H1 (cell line): ENCODE measurements around the gene CCDC92B. TPM values are rescaled to one million over a fixed set of nuclear protein-coding genes. Genes with fewer than 3 reads are reported as not detected.

Experiments used
- ATF3 ChIP-seq: IDR thresholded peaks from 2 replicates; pipeline ENCODE4 v1.6.1; 2011; ENCODE audit warnings: low read depth, mild to moderate bottlenecking, low read length; ENCODE audit not compliant: insufficient read depth
- CHD1 ChIP-seq: IDR thresholded peaks from 2 replicates; pipeline ENCODE4 v1.6.1; 2012; ENCODE audit warnings: low read depth, low read length, improper control_type of control experiment
- CTBP2 ChIP-seq: IDR thresholded peaks from 2 replicates; pipeline ENCODE4 v1.7.0; 2011; ENCODE audit warnings: borderline replicate concordance, mild to moderate bottlenecking, moderate library complexity, mixed read lengths, low read length; ENCODE audit not compliant: insufficient read depth, insufficient read length
- FOSL1 ChIP-seq: IDR thresholded peaks from 2 replicates; pipeline ENCODE4 v1.6.1; 2011; ENCODE audit warnings: mild to moderate bottlenecking, low read depth, low read length, moderate library complexity; ENCODE audit not compliant: insufficient read depth
- GTF2F1 ChIP-seq: IDR thresholded peaks from 2 replicates; pipeline ENCODE4 v1.6.1; 2012; ENCODE audit warnings: low read depth, low read length, improper control_type of control experiment, borderline replicate concordance
- JUND ChIP-seq: IDR thresholded peaks from 2 replicates; pipeline ENCODE4 v1.6.1; 2011; ENCODE audit warnings: mild to moderate bottlenecking, improper control_type of control experiment, low read length
- SIRT6 ChIP-seq: IDR thresholded peaks from one replicate; pipeline ENCODE4 v1.7.1; 2012; ENCODE audit warnings: low read length, inconsistent platforms
- polyA plus RNA-seq, 7 experiments: library from polyadenylated mRNA; depleted of rRNA in 3 of 7; stranded (reverse) in 5 of 7; unstranded in 2 of 7; fragments of >200 nt in 5 of 7; fragments of 200-250 nt in 2 of 7; gene quantifications; 1 replicate in 5 of 7; 2 replicates in 1 of 7; 4 replicates in 1 of 7; pipeline versions ENCODE4 v1.2.1 to v1.2.3, GENCODE V29; 2011 to 2013; ENCODE audit warnings: missing spikeins in 2 of 7, mixed read lengths in 2 of 7
- total RNA-seq: library from RNA; stranded (reverse); fragmentation: NEBNext Ultra II Directional; extraction: Animal tissue kit (Norgen Biotek cat#: 25700); gene quantifications from 2 replicates; pipeline ENCODE4 v1.2.1, GENCODE V29; 2021

CCDC92B gene
- total and polyA plus RNA-seq, 2 of the 8 experiments (the other 6 are each of a cell fraction or from before 2014, with no cell fraction given) = 5.5 to 12.1 TPM

DNA sequence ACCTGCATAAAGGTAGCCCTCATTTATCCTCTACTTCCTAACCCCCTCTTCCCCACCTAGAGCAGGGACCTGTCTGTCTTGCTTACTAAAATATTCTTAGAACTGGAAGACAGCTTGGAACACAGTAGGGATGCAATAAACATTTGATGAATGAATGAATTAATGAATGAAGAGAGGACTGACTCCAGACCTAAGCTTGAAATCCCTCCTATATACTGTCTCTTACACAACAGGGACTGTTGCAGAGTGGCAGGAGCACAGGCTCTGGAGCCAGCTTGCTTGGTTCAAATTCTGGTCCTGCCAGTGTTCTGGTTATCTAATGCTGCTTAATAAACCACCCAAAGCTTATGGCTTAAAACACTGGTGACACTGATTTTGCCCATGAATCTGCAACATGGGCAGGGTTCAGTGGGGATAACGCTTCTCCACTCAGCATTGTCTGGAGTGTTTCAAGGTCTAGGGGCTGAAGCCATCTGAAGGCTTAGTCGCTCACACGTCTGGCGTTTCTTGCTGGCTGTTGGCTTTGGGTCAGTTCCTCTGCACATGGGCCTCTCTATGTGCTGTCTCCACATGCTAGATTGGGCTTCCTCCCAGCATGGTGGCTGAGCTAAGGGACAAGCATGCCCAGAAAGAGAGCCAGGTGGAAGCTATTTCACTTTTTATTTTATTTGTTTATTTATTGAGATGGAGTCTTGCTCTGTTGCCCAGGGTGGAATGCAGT is 34.0 kb upstream of the CCDC92B start (continued):
- TF ChIP-seq ATF3 (no peak), SIRT6 (no peak), FOSL1 (no peak), CHD1 (no peak), JUND (no peak), GTF2F1 (no peak), CTBP2 (no peak)
